Nephron progenitor cell (in vitro differentiated cells): ENCODE results near the gene ADORA1.

ENCODE experiments used
- DNase-seq: peaks from one replicate; pipeline ENCODE4 v3.0.0; 2021
- H3K27ac Mint-ChIP-seq: 2 replicates; pipeline ENCODE4 v1.8.0; 2021; ENCODE audit warnings: mild to moderate bottlenecking, moderate library complexity, mixed read lengths
- H3K27me3 Mint-ChIP-seq: 2 replicates; pipeline ENCODE4 v1.8.0; 2021; ENCODE audit warnings: mild to moderate bottlenecking, low read depth, mixed read lengths; ENCODE audit not compliant: poor library complexity
- H3K36me3 Mint-ChIP-seq: 2 replicates; pipeline ENCODE4 v1.8.0; 2021; ENCODE audit warnings: low read depth, mixed read lengths
- H3K4me1 Mint-ChIP-seq: 2 replicates; pipeline ENCODE4 v1.8.0; 2021; ENCODE audit warnings: mixed read lengths
- H3K4me3 Mint-ChIP-seq: 2 replicates; pipeline ENCODE4 v1.8.0; 2021; ENCODE audit warnings: mild to moderate bottlenecking, moderate library complexity, mixed read lengths
- H3K9me3 Mint-ChIP-seq: 2 replicates; pipeline ENCODE4 v1.8.0; 2021; ENCODE audit warnings: mild to moderate bottlenecking, moderate library complexity, mixed read lengths
- CTCF ChIP-seq: fragments of 200-600 bp; sonication (generic); IDR thresholded peaks from 2 replicates; pipeline ENCODE4 v1.5.0; 2021; ENCODE audit warnings: antibody characterized with exemption

ADORA1 gene

GRCh38 chr1:203200916-203201315, 73.4 kb downstream of the ADORA1 start:
- DNase-seq: no peak
- no peaks in the 10 kb centered on the region for H3K36me3 Mint-ChIP-seq
- peaks cover 6% of the 10 kb centered on the region for H3K27me3 Mint-ChIP-seq
- no peak for TF ChIP-seq CTCF
- peaks cover 12% of the 10 kb centered on the region for H3K4me1 Mint-ChIP-seq
- peak overlapping the region; percentile 2 for H3K27ac Mint-ChIP-seq
- peaks cover 4% of the 10 kb centered on the region for H3K9me3 Mint-ChIP-seq
- H3K4me3 Mint-ChIP-seq: no peak overlapping the region

GRCh38 chr1:203201516-203202205, 74.1 kb downstream of the ADORA1 start:
- peaks cover 4% of the 10 kb centered on the region for H3K9me3 Mint-ChIP-seq
- peaks cover 6% of the 10 kb centered on the region for H3K27me3 Mint-ChIP-seq
- H3K27ac Mint-ChIP-seq: no peak overlapping the region
- no peak for DNase-seq
- no peaks in the 10 kb centered on the region for H3K36me3 Mint-ChIP-seq
- peaks cover 17% of the 10 kb centered on the region for H3K4me1 Mint-ChIP-seq
- no peak for TF ChIP-seq CTCF
- no peak overlapping the region for H3K4me3 Mint-ChIP-seq

- no peaks in the 10 kb centered on the region for H3K36me3 Mint-ChIP-seq
- no peak overlapping the region for H3K4me3 Mint-ChIP-seq
- H3K9me3 Mint-ChIP-seq: peaks cover 4% of the 10 kb centered on the region
- DNase-seq: no peak
- no peak for TF ChIP-seq CTCF
- H3K27me3 Mint-ChIP-seq: peaks cover 6% of the 10 kb centered on the region
- H3K4me1 Mint-ChIP-seq: peaks cover 20% of the 10 kb centered on the region
- H3K27ac Mint-ChIP-seq: no peak overlapping the region
These were observed 75.1 kb downstream of the ADORA1 start for GRCh38 chr1:203202431-203203245.

- H3K36me3 Mint-ChIP-seq: no peaks in the 10 kb centered on the region
- no peak overlapping the region for H3K4me3 Mint-ChIP-seq
- TF ChIP-seq CTCF: no peak
- no peaks in the 10 kb centered on the region for H3K9me3 Mint-ChIP-seq
- peaks cover 21% of the 10 kb centered on the region for H3K4me1 Mint-ChIP-seq
- no peak overlapping the region for H3K27ac Mint-ChIP-seq
- no peak for DNase-seq
- H3K27me3 Mint-ChIP-seq: peaks cover 4% of the 10 kb centered on the region
These were observed 77.2 kb downstream of the ADORA1 start for GRCh38 chr1:203204756-203205155.

- Mint-ChIP-seq H3K36me3 (no peaks in the 10 kb centered on the region), H3K4me3 (no peak overlapping the region), H3K27me3 (peaks cover 7% of the 10 kb centered on the region), H3K4me1 (peaks cover 16% of the 10 kb centered on the region), H3K27ac (no peak overlapping the region), H3K9me3 (no peaks in the 10 kb centered on the region)
- DNase-seq: no peak
- TF ChIP-seq CTCF: no peak
These were observed 78.7 kb downstream of the ADORA1 start for GRCh38 chr1:203206129-203206687.
